HG02798 (cell line): ENCODE results near the gene RGS7.
"Not testable (repeated sequence)": the region's sequence is repeated elsewhere in the genome, so short reads cannot be mapped to it uniquely, and the experiment has no call there.

Experiments used
- ATAC-seq: cut with Tn5 transposase; IDR thresholded peaks from one replicate; pipeline ENCODE4 v1.9.1; 2021; ENCODE audit warnings: mild to moderate bottlenecking; ENCODE audit not compliant: unreplicated experiment, poor library complexity

RGS7 gene

GRCh38 chr1:240946926-240947325, 410.1 kb downstream of the RGS7 start:
- ATAC-seq = peak; percentile 77

DNA sequence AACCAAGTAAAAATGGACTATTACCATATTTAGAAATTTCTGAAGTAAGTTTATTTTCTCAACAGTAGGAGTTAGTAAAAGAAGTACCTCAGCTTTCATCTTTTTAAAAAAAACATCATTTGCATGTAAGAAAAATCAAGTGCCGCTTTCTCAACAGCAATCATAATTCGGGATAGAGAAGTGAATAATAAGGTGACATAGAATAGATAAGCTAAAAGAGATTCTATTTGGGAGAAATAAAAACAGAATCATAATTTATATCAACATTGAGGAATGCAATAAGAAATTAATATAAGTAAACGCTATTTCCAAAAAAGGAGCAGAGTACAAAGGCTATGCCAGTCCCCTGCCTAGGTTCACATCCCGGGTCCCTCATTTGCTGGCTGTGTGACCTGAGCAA, 414.1 kb downstream of the RGS7 start:
- ATAC-seq = no peak

DNA sequence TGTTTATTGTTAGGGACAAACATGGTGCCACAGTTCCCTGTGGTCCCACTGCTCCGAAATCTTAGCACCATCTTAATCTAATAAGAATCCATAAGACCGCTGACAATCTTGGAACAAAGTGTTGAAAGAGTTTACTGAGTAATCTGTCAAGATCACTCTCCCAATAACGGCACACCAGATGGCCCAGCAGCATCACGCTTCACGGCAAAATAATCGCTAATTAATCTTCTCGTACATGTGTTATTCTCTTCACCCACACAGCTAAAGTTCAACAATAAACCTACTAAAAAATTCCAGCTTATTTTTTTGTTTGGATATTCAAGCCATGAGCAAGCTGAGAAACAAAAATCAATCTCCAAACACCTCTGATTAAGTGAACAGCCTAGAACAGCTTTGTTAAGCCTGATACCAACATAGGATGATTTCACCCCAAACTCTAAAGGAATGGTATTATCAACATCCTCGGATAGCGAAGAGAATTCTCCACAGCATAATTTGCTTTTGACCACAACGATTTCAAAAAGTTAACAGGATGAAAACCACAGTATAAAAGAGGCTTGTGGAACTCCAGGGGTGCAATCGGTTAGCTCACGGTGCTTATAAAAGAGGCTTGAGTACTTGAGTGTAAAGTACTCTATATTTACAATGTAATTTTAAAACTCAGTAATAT, 415.2 kb downstream of the RGS7 start:
- no peak for ATAC-seq

DNA sequence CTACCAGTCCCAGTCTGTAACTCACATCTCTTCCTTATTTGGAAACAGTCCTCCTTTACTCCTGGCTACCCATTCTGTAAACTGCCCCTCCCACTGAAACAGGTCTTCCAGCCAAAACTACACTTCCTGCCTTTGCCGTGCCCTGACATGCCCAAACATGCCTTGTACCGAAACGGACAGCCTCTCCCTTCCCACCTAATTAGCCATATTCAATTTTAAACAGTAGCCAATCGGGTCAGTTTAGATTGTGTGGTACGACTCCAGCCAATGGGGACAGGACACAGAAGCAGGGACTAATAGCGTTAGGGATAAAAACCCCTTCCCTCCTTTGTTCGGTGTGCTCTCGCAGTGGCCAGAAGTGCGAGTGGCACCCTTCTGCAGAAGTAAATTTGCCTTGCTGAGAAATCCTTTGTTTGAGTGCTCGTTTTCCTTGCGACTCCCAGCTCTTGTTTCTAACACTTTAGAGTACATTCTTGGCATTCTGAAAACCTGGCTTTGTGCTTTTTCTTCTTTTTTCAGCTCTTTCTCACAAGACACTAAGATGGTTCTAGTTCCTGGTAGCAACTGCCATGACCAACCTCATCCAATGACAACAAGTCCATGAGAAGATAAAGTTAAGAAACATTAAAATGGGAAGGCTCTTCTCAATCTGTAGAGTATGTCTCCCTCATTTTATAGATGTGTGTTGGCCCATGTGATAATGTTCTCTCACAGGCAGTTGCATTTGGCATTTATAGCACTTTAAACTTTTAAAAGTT, 419.9 kb downstream of the RGS7 start:
- ATAC-seq = no peak

- no peak for ATAC-seq
These were observed 421.1 kb downstream of the RGS7 start for GRCh38 chr1:240935920-240936319.

GRCh38 chr1:240931031-240931430, 426.0 kb downstream of the RGS7 start:
- no peak for ATAC-seq

DNA sequence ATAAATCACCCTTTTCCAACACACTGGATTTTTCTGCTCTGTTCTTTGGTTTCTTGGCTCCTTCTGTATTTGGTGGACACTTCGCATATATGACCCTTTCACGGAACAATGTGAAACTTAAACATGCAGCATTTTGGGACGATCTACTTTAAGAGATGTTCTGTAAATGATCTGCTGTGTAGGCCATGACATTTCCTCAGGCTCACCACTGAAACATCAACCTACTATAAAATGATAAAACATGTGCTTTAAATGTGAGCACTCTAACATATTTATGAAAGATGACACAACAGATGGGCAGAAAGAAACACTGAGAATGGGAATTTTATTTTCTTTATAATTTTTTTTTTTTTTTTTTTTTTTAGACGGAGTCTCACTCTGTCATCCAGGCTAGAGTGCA, 428.7 kb downstream of the RGS7 start:
- ATAC-seq = no peak

- no peak for ATAC-seq
These were observed 429.2 kb downstream of the RGS7 start for GRCh38 chr1:240927821-240928220.

DNA sequence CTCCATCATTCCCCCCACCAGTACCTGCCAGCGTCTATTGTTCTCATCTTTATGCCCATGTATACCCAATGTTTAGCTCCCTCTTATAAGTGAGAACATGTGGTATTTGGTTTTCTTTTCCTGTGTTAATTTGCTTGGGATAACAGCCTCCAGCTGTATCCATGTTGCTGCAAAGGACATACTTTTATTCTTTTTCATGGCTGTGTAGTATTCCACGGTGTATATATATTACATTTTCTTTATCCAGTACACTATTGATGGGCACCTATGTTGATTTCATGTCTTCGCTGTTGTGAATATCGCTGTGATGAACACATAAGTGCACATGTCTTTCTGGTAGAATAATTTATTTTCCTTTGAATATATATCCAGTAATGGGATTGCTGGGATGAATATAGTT, 431.7 kb downstream of the RGS7 start:
- no peak for ATAC-seq

GRCh38 chr1:240917976-240918375, 439.0 kb downstream of the RGS7 start:
- no peak for ATAC-seq

- ATAC-seq = no peak
These were observed 442.5 kb downstream of the RGS7 start for GRCh38 chr1:240914506-240914905.

- no peak for ATAC-seq
These were observed 444.2 kb downstream of the RGS7 start for GRCh38 chr1:240912821-240913220.

DNA sequence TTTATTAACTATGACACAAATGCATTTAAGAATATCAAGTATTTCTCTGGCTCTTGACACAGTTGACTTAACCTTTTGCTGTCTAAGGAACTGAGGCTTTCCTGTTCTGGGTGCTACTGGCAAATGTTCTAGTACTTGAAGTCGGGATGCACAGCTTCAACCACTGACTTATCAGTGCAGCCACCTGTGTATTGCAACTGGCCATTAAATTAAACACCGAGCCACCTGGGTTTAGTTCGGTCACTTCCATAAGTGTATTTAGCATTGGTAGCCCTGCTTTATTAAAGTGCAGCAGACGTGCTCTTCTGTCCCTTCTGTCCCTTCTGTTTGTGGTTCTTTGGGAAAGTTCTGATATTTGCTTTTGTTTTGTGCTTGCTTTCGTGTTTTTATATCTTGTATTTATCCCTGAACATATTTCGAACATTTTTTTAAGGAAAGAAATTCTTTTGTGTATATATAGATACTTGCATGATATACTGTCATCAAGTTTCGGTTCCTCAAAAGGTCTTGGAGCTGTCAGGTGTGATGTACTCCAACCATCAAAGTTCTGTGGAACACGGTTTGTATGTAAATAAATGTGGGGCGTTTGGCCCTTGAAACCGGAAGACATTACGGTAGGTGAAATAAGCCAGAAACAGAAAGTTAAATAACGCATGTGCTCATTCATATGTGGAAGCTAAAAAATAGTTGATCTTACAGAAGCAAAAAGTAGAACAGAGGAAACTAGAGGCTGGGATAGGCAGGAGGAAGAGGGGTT, 447.1 kb downstream of the RGS7 start:
- ATAC-seq = no peak

- no peak for ATAC-seq
These were observed 450.5 kb downstream of the RGS7 start for GRCh38 chr1:240906477-240906876.

DNA sequence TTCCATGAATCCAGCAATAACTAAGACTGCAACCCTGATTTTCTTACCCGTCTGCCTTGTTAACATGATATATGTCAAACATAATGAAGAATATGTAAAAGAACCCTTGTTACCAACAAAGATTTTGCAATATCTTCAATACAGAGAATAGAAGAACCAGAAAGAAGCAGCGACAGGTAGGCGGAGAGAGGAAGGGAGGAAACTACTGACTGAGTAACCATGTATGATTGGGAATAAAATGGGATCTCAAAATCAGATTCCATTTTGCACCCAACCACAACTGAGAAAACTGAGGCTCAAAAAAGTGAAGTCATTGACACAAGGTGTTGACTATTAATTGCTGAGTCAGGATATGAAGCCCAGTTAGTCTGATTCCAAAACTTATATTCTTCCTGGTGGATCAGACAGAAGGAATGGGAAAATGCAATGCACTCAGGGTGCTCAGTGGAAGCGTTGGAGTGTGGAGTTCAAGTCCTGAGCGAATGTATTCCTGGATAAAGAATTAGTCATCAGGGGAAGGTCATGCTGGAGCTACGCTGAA, 451.7 kb downstream of the RGS7 start:
- no peak for ATAC-seq

- not testable (repeated sequence) for ATAC-seq
These were observed 461.6 kb downstream of the RGS7 start for GRCh38 chr1:240895424-240895823.

DNA sequence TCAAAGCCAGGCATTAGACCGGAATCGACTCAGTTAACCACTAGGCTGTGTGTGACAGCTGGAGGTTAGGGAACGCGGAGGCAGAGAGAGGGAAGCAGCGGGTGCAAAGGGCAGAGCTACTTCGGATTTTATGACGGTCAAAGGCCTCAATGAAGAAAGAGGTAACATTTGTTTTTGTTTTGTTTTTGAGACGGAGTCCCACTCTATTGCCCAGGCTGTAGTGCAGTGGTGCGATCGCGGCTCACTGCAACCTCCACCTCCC, 468.3 kb downstream of the RGS7 start:
- no peak for ATAC-seq

DNA sequence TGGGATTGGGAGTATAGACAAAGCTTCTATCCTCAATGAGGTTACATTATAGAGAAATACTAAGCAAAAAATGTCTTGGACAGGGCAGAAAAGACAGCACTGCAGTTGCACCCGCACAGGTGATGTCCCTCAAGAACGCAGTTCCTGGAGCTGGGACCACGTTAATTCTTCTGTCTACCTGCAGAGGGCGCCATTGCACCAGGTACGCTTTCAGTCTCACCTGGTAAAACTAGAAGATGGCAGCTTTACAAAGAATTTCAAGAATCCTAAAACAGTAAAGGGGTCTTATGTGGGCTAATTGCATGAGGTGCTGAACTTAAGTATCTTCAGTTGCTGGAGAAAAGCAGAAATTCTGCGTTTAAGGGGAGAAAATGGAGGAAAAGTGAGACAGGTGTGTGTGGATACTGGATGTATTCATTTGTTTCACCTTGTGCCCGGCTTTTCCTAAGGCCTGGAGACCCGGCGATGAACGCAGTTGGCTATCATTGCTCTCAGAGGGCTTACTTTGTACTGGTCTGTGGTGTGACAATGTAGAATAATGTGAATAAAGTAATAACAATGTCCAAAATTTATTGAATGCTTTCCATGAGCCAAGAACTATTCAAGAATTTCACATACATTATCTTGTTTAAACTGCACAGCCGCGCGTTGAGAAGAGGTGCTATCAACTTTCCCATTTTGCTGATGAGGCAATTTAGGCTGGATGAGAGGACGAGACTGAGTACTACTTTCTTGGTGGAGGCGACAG, 468.8 kb downstream of the RGS7 start:
- peak; percentile 57 for ATAC-seq

DNA sequence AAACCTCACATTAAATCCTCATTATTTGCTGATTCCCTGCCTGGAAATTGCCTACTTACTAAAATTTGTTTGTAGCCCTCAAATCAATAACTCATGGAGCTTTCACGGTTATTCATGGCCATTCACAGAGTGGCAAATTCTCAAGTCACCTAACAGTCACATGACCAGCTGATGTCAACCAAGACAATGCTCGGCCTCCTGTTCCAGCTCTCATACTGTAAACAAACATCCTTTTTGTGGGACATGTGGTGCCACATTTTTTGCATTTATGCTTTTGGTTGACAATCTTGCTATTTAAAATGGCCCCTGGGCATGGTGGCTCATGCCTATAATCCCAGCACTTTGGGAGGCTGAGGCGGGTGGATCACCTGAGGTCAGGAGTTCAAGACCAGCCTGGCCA, 473.5 kb downstream of the RGS7 start:
- no peak for ATAC-seq

DNA sequence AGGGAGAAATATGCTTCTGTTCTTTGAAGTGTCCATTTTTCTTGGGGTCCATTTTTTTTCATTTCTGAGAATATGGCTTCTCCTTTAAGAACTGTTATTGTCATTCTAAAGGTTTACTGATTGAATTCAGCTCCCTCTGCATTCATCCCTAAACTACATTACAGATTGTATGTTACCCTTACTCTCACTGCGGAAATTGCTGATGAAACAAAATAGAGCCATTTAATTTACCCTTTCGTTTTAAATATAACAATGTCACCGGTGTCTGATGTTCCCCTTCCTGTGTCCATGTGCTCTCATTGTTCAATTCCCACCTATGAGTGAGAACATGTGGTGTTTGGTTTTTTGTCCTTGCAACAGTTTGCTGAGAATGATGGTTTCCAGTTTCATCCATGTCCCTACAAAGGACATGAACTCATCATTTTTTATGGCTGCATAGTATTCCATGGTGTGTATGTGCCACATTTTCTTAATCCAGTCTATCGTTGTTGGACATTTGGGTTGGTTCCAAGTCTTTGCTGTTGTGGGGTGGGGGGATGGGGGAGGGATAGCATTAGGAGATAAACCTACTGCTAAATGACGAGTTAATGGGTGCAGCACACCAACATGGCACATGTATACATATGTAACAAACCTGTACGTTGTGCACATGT, 474.2 kb downstream of the RGS7 start:
- not testable (repeated sequence) for ATAC-seq
